OCI-M2 (cell line): Measurements from ENCODE around the gene FAM24A.
"Not testable (repeated sequence)": the region's sequence is repeated elsewhere in the genome, so short reads cannot be mapped to it uniquely, and the experiment has no call there.

Experiments
- DNase-seq: peaks from one replicate; lab custom pipeline; 2025; ENCODE audit not compliant: unreplicated experiment; lab: John Stamatoyannopoulos, UW

The FAM24A gene

GRCh38 chr10:122910310-122910709 is at the start of gene FAM24A:
Gene FAM24A (plus strand): TSS chr10:122910610. CDS start chr10:122911635, 1,025 bp downstream.
- DNase-seq: no peak

- no peak for DNase-seq
Observed at GRCh38 chr10:122861711-122862161, 48.7 kb upstream of the FAM24A start.

GRCh38 chr10:122863216-122864193 is 46.9 kb upstream of the FAM24A start:
- DNase-seq: no peak

- no peak for DNase-seq
Observed at GRCh38 chr10:122864194-122864592, 46.2 kb upstream of the FAM24A start.

- no peak for DNase-seq
Observed at GRCh38 chr10:122864901-122865300, 45.5 kb upstream of the FAM24A start.

GRCh38 chr10:122866757-122867482 is 43.5 kb upstream of the FAM24A start:
- DNase-seq: not testable (repeated sequence)

- DNase-seq: not testable (repeated sequence)
Observed at GRCh38 chr10:122868768-122869167, 41.6 kb upstream of the FAM24A start.

- DNase-seq: not testable (repeated sequence)
Observed at GRCh38 chr10:122871947-122872346, 38.5 kb upstream of the FAM24A start.

- no peak for DNase-seq
Observed at GRCh38 chr10:122875843-122876466, 34.5 kb upstream of the FAM24A start.

GRCh38 chr10:122876467-122876855 is 33.9 kb upstream of the FAM24A start:
- DNase-seq: no peak

- DNase-seq: peak; percentile 32
Observed at GRCh38 chr10:122877264-122877663, 33.1 kb upstream of the FAM24A start.

- DNase-seq: no peak
Observed at GRCh38 chr10:122878799-122879338, 31.5 kb upstream of the FAM24A start.

- peak; percentile 42 for DNase-seq
Observed at GRCh38 chr10:122879339-122880273, 30.8 kb upstream of the FAM24A start, which contains the start of gene FAM24B. Gene FAM24B (minus strand): TSS chr10:122879581. CDS start chr10:122850515, 29,066 bp downstream.

GRCh38 chr10:122882766-122883165 is 27.6 kb upstream of the FAM24A start:
- DNase-seq: no peak

- no peak for DNase-seq
Observed at GRCh38 chr10:122884166-122884565, 26.2 kb upstream of the FAM24A start.

- DNase-seq: no peak
Observed at GRCh38 chr10:122894261-122894944, 16.0 kb upstream of the FAM24A start.

GRCh38 chr10:122903861-122904260 is 6.5 kb upstream of the FAM24A start:
- DNase-seq: not testable (repeated sequence)

GRCh38 chr10:122911889-122912484 is 1.6 kb downstream of the FAM24A start:
- peak; percentile 17 for DNase-seq

- no peak for DNase-seq
Observed at GRCh38 chr10:122915700-122916099, 5.3 kb downstream of the FAM24A start.
